ENCODE data around the gene JUNB. TPM values are rescaled to one million over a fixed set of nuclear protein-coding genes. Genes with fewer than 3 reads are reported as not detected.
A peak's percentile ranks its signal among the peaks of the same experiment; 100 is the strongest.

Gene JUNB
- total RNA-seq, 1 experiment from 2014 or later, result 6.6 TPM

GRCh38 chr19:12806242-12807081 is 15.2 kb downstream of the JUNB start, which contains the start of gene RNASEH2A (continued):
- TF ChIP-seq ZNF281 (CRISPR knock-in tag; IDR thresholded peaks at IDR 0.05) (peak; percentile 85; the same call in 1 of the 2 replicates), ARID4B (CRISPR knock-in tag; IDR thresholded peaks at IDR 0.05; ENCODE audit: borderline replicate concordance) (peak; percentile 79; the same call in 1 of the 2 replicates), SP1 (CRISPR knock-in tag; conservative IDR thresholded peaks at IDR 0.05) (peak; percentile 95), SMAD4 (CRISPR knock-in tag; IDR thresholded peaks at IDR 0.05) (no peak), TEAD1 (CRISPR knock-in tag; IDR thresholded peaks at IDR 0.05) (0 out of 2 replicates have a peak, but pooled peaks have one; percentile 15), E2F4 (CRISPR knock-in tag; IDR thresholded peaks at IDR 0.05; ENCODE audit: borderline replicate concordance, low read depth) (peak; percentile 17; the same call in 1 of the 2 replicates), IRF1 (CRISPR knock-in tag; IDR thresholded peaks at IDR 0.05) (peak; percentile 94), GTF2I (CRISPR knock-in tag; conservative IDR thresholded peaks at IDR 0.05) (no peak), CBFB (CRISPR knock-in tag; IDR thresholded peaks at IDR 0.05; ENCODE audit: low read depth) (peak; percentile 76; the same call in 1 of the 2 replicates), NFATC4 (CRISPR knock-in tag; IDR thresholded peaks at IDR 0.05) (no peak), FOXP4 (CRISPR knock-in tag; IDR thresholded peaks at IDR 0.05) (peak; percentile 96), GRHL2 (CRISPR knock-in tag; IDR thresholded peaks at IDR 0.05; ENCODE audit: insufficient replicate concordance, severe bottlenecking) (no peak), FOXK1 (CRISPR knock-in tag; IDR thresholded peaks at IDR 0.05) (peak; percentile 89), NFE2L1 (CRISPR knock-in tag; IDR thresholded peaks at IDR 0.05) (peak; percentile 58; the same call in 1 of the 2 replicates), STAT6 (CRISPR knock-in tag; conservative IDR thresholded peaks at IDR 0.05; ENCODE audit: low read depth) (no peak), MXD4 (CRISPR knock-in tag; IDR thresholded peaks at IDR 0.05; ENCODE audit: borderline replicate concordance) (no peak), FOXP1 (CRISPR knock-in tag; IDR thresholded peaks at IDR 0.05; ENCODE audit: borderline replicate concordance) (peak; percentile 61; the same call in 1 of the 2 replicates), ZNF138 (CRISPR knock-in tag; conservative IDR thresholded peaks at IDR 0.05) (no peak), TP53 (CRISPR knock-in tag; IDR thresholded peaks at IDR 0.05) (peak; percentile 58; the same call in 1 of the 2 replicates), ZNF232 (CRISPR knock-in tag; IDR thresholded peaks at IDR 0.05) (no peak), ZMAT4 (CRISPR knock-in tag; IDR thresholded peaks at IDR 0.05) (no peak), USF2 (CRISPR knock-in tag; IDR thresholded peaks at IDR 0.05) (0 out of 2 replicates have a peak, but pooled peaks have one; percentile 30)

Data from WTC11 (cell line).